Activated B cell treated with CpG ODN at 0.5 μM for 24 hours (primary cell): Measurements from ENCODE around the gene TTC12. TPM values are rescaled to one million over a fixed set of nuclear protein-coding genes. Genes with fewer than 3 reads are reported as not detected.
"Not testable (repeated sequence)": the region's sequence is repeated elsewhere in the genome, so short reads cannot be mapped to it uniquely, and the experiment has no call there.

Experiments
- ATAC-seq: fragments of 200-7000 bp; cut with Tn5 transposase; one replicate; pipeline ENCODE4 v1.10.0; 2021; ENCODE audit warnings: low read depth, mild to moderate bottlenecking, moderate library complexity
- CTCF ChIA-PET: fragments of 350-600 bp; sonication (Branson Sonifier 250); formaldehyde crosslinking; loops from one replicate; lab custom pipeline; 2021; ENCODE audit warnings: antibody characterized with exemption; lab: Charles Lee
- POLR2A ChIA-PET: fragments of 350-600 bp; sonication (Branson Sonifier 250); formaldehyde crosslinking; loops from one replicate; lab custom pipeline; 2021; ENCODE audit warnings: antibody characterized with exemption; lab: Charles Lee
- DNase-seq: peaks from one replicate; pipeline ENCODE4 v3.0.0; 2022
- H3K27ac Mint-ChIP-seq: one replicate; pipeline ENCODE4 v1.8.0; 2020; ENCODE audit warnings: mixed read lengths
- H3K27me3 Mint-ChIP-seq: one replicate; pipeline ENCODE4 v1.8.0; 2021; ENCODE audit warnings: mixed read lengths
- H3K36me3 Mint-ChIP-seq: one replicate; pipeline ENCODE4 v1.8.0; 2021; ENCODE audit warnings: low read depth, mixed read lengths
- H3K4me1 Mint-ChIP-seq: one replicate; pipeline ENCODE4 v1.8.0; 2021; ENCODE audit warnings: mixed read lengths
- H3K4me3 Mint-ChIP-seq: one replicate; pipeline ENCODE4 v1.8.0; 2020; ENCODE audit warnings: mild to moderate bottlenecking, mixed read lengths
- H3K9me3 Mint-ChIP-seq: one replicate; pipeline ENCODE4 v1.8.0; 2020; ENCODE audit warnings: mixed read lengths
- CTCF ChIP-seq: fragments of 200-600 bp; IDR thresholded peaks from one replicate; pipeline ENCODE4 v1.8.0; 2022; ENCODE audit warnings: antibody characterized with exemption, mild to moderate bottlenecking
- intact Hi-C: fragments of 100-400 bp; cut with micrococcal nuclease; formaldehyde crosslinking; loops from one replicate; pipeline ENCODE4 v1.15.1; 2024
- total RNA-seq: library from RNA; stranded (reverse); gene quantifications from 2 replicates; pipeline ENCODE4 v1.2.3, GENCODE V29; 2022

TTC12 gene
- total RNA-seq, 1 donor from 2014 or later: 25.2 TPM

- DNase-seq (peak; percentile 66), ATAC-seq (peak; percentile 100)
- Mint-ChIP-seq H3K4me1 (peaks cover 2% of the 10 kb centered on the region), H3K27ac (no peak overlapping the region), H3K36me3 (no peaks in the 10 kb centered on the region), H3K27me3 (peaks cover 4% of the 10 kb centered on the region), H3K9me3 (no peaks in the 10 kb centered on the region), H3K4me3 (no peak overlapping the region)
- intact Hi-C loops: loop anchor here (1.0 to 5.0 kb wide), 4 partner anchors 701 to 1177 kb away; no protein-coding TSS in a partner anchor
- peak; percentile 83 for TF ChIP-seq CTCF
- CTCF ChIA-PET: interaction anchor here (0.6 to 3.9 kb wide), 23 partner anchors 9 to 1203 kb away, joined by 3 to 107 read pairs (median 4); partner anchors contain the start of genes SDHD, TIMM8B, TTC12 and ZW10
- POLR2A ChIA-PET: interaction anchor here (1.3 kb wide), 1 partner anchor 1063 kb away, joined by 3 read pairs; no protein-coding TSS in a partner anchor
Observed at GRCh38 chr11:113289431-113290187, 24.8 kb upstream of the TTC12 start.

GRCh38 chr11:113293936-113294335, 20.4 kb upstream of the TTC12 start:
- intact Hi-C loops: no loop called here
- TF ChIP-seq CTCF: no peak
- POLR2A ChIA-PET: no interaction called here
- Mint-ChIP-seq H3K27ac (no peak overlapping the region), H3K9me3 (no peaks in the 10 kb centered on the region), H3K4me3 (no peak overlapping the region), H3K4me1 (peaks cover 2% of the 10 kb centered on the region), H3K36me3 (no peaks in the 10 kb centered on the region), H3K27me3 (peaks cover 14% of the 10 kb centered on the region)
- DNase-seq (no peak), ATAC-seq (no peak)
- CTCF ChIA-PET: no interaction called here

GRCh38 chr11:113295993-113296392, 18.4 kb upstream of the TTC12 start:
- intact Hi-C loops: no loop called here
- Mint-ChIP-seq H3K27me3 (peaks cover 23% of the 10 kb centered on the region), H3K36me3 (no peaks in the 10 kb centered on the region), H3K9me3 (no peaks in the 10 kb centered on the region), H3K4me1 (no peaks in the 10 kb centered on the region), H3K27ac (no peak overlapping the region), H3K4me3 (no peak overlapping the region)
- CTCF ChIA-PET: interaction anchor here (1.1 kb wide), 1 partner anchor 708 kb away, joined by 3 read pairs; no protein-coding TSS in a partner anchor
- ATAC-seq (no peak), DNase-seq (no peak)
- POLR2A ChIA-PET: no interaction called here
- TF ChIP-seq CTCF: no peak

- Mint-ChIP-seq H3K4me1 (no peaks in the 10 kb centered on the region), H3K36me3 (no peaks in the 10 kb centered on the region), H3K9me3 (no peaks in the 10 kb centered on the region), H3K27me3 (peaks cover 23% of the 10 kb centered on the region), H3K27ac (no peak overlapping the region), H3K4me3 (no peak overlapping the region)
- POLR2A ChIA-PET: no interaction called here
- TF ChIP-seq CTCF: no peak
- CTCF ChIA-PET: no interaction called here
- intact Hi-C loops: no loop called here
- DNase-seq: no peak
- no peak for ATAC-seq
Observed at GRCh38 chr11:113296447-113297205, 17.8 kb upstream of the TTC12 start.

- DNase-seq, H3K27ac Mint-ChIP-seq, intact Hi-C loops, H3K4me1 Mint-ChIP-seq, POLR2A ChIA-PET, ATAC-seq, H3K9me3 Mint-ChIP-seq, H3K4me3 Mint-ChIP-seq, H3K36me3 Mint-ChIP-seq: not testable (repeated sequence)
- H3K27me3 Mint-ChIP-seq: peaks cover 23% of the 10 kb centered on the region
- CTCF ChIA-PET: interaction anchor here (1.0 kb wide), 1 partner anchor 9 kb away, joined by 3 read pairs; no protein-coding TSS in a partner anchor
Observed at GRCh38 chr11:113298496-113298895, 15.9 kb upstream of the TTC12 start.
